ENCODE data around the gene CTTNBP2.

CTTNBP2 gene

DNA sequence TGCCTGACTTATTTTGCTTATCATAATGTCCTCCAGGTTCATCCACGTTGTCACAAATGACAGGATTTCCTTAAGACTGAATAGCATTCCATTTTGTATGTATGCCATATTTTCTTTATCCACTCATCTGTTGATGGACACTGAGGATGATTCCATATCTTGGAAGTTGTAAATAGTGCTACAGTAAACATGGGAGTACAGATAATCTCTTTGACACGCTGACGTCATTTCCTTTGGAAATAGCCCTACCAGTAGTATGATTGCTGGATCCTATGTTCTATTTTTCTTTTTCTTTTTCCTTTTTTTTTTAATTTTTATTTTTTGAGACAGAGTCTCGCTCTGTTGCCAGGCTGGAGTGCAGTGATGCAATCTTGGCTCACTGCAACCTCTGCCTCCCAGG lies 167.6 kb downstream of the CTTNBP2 start:
- Histone ChIP-seq H3K4me2 (ENCODE audit: low read depth, low read length) (no peak overlapping the region), H3K9ac (ENCODE audit: low read length) (no peak overlapping the region), H3K9me3 (replicated peaks; ENCODE audit: insufficient read depth, low read length) (no peaks in the 10 kb centered on the region), H3K27me3 (replicated peaks; ENCODE audit: insufficient read depth, low read length) (no peaks in the 10 kb centered on the region), H3K9me2 (replicated peaks; ENCODE audit: insufficient read depth, low read length) (no peaks in the 10 kb centered on the region), H3K79me2 (ENCODE audit: low read length) (no peaks in the 10 kb centered on the region), H3K4me1 (ENCODE audit: low read length) (0 out of 2 replicates have a peak, but pooled peaks cover 3% of the 10 kb centered on the region), H4K20me1 (ENCODE audit: insufficient read depth, low read length) (no peaks in the 10 kb centered on the region), H3K4me3 (ENCODE audit: low read length) (no peak overlapping the region), H3K36me3 (replicated peaks; ENCODE audit: insufficient read depth, low read length) (no peaks in the 10 kb centered on the region), H2AFZ (ENCODE audit: low read length) (no peak overlapping the region), H3K27ac (ENCODE audit: low read length) (no peak overlapping the region), H3F3A (ENCODE audit: insufficient read depth, low read length) (no peaks in the 10 kb centered on the region)
- TF ChIP-seq, protein P1, sequence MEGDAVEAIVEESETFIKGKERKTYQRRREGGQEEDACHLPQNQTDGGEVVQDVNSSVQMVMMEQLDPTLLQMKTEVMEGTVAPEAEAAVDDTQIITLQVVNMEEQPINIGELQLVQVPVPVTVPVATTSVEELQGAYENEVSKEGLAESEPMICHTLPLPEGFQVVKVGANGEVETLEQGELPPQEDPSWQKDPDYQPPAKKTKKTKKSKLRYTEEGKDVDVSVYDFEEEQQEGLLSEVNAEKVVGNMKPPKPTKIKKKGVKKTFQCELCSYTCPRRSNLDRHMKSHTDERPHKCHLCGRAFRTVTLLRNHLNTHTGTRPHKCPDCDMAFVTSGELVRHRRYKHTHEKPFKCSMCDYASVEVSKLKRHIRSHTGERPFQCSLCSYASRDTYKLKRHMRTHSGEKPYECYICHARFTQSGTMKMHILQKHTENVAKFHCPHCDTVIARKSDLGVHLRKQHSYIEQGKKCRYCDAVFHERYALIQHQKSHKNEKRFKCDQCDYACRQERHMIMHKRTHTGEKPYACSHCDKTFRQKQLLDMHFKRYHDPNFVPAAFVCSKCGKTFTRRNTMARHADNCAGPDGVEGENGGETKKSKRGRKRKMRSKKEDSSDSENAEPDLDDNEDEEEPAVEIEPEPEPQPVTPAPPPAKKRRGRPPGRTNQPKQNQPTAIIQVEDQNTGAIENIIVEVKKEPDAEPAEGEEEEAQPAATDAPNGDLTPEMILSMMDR (IDR thresholded peaks at IDR 0.05; ENCODE audit: low read length) = no peak
- TF ChIP-seq EZH2 (optimal IDR thresholded peaks at IDR 0.05; ENCODE audit: low read depth, low read length) (no peak), EZH2phosphoT487 (IDR thresholded peaks at IDR 0.05; ENCODE audit: low read length) (no peak)
- no peak for DNase-seq

DNA sequence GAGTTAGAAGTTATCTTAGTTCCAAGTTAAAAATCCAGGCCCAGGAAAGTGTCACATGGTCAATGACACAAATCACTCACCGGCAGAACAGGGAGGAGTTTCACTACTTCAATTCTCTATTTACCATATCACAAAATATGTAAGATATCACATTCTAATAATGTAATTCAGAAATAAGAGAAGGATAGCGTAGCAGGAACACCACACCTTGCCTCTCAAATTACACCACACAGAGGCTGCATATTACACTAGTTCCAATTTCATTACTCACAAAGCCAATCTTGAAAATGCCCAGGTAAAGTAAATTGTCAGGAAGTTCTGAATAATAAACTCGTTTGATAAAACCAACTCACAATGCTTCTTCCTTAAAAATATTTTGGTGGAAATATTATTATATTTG lies 169.2 kb downstream of the CTTNBP2 start:
- Histone ChIP-seq H3K4me1 (ENCODE audit: low read length) (0 out of 2 replicates have a peak, but pooled peaks cover 3% of the 10 kb centered on the region), H4K20me1 (ENCODE audit: insufficient read depth, low read length) (no peaks in the 10 kb centered on the region), H2AFZ (ENCODE audit: low read length) (no peak overlapping the region), H3K79me2 (ENCODE audit: low read length) (no peaks in the 10 kb centered on the region), H3K9me3 (replicated peaks; ENCODE audit: insufficient read depth, low read length) (no peaks in the 10 kb centered on the region), H3K27me3 (replicated peaks; ENCODE audit: insufficient read depth, low read length) (no peaks in the 10 kb centered on the region), H3K9ac (ENCODE audit: low read length) (no peak overlapping the region), H3K4me3 (ENCODE audit: low read length) (no peak overlapping the region), H3K4me2 (ENCODE audit: low read depth, low read length) (no peak overlapping the region), H3F3A (ENCODE audit: insufficient read depth, low read length) (no peaks in the 10 kb centered on the region), H3K9me2 (replicated peaks; ENCODE audit: insufficient read depth, low read length) (no peaks in the 10 kb centered on the region), H3K36me3 (replicated peaks; ENCODE audit: insufficient read depth, low read length) (no peaks in the 10 kb centered on the region), H3K27ac (ENCODE audit: low read length) (no peak overlapping the region)
- DNase-seq = no peak
- no peak for TF ChIP-seq EZH2 (optimal IDR thresholded peaks at IDR 0.05; ENCODE audit: low read depth, low read length)
- no peak for TF ChIP-seq EZH2phosphoT487 (IDR thresholded peaks at IDR 0.05; ENCODE audit: low read length)
- TF ChIP-seq, protein P1 (IDR thresholded peaks at IDR 0.05; ENCODE audit: low read length) = no peak

DNA sequence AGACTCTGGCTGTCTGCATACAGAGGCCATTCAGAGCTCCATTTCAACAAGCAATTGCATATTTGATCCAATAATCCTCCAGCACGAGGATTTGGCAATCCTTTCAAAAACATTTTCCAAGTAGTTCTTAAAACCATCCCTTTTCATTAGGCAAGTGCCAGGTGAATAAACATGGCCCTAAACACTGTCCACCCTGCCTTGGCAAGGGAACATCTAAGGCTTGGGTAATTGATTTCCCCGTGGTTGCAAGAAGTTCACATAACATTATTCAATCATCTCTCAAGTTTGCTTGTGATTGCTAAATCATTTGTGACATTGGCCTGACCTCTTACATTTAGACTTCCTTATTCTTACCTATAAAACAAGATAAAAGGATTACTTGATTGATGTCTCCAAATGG lies 175.2 kb downstream of the CTTNBP2 start:
- Histone ChIP-seq H3K4me2 (ENCODE audit: low read depth, low read length) (no peak overlapping the region), H3K27me3 (replicated peaks; ENCODE audit: insufficient read depth, low read length) (no peaks in the 10 kb centered on the region)

More for the DNA sequence above, 175.2 kb downstream of the CTTNBP2 start:
- no peak for DNase-seq
- Histone ChIP-seq H3K36me3 (replicated peaks; ENCODE audit: insufficient read depth, low read length) (no peaks in the 10 kb centered on the region), H2AFZ (ENCODE audit: low read length) (no peak overlapping the region), H3K4me1 (ENCODE audit: low read length) (no peaks in the 10 kb centered on the region), H3K9me2 (replicated peaks; ENCODE audit: insufficient read depth, low read length) (no peaks in the 10 kb centered on the region), H3K4me3 (ENCODE audit: low read length) (no peak overlapping the region), H3K9ac (ENCODE audit: low read length) (no peak overlapping the region), H3K79me2 (ENCODE audit: low read length) (no peaks in the 10 kb centered on the region), H4K20me1 (ENCODE audit: insufficient read depth, low read length) (no peaks in the 10 kb centered on the region), H3K9me3 (replicated peaks; ENCODE audit: insufficient read depth, low read length) (no peaks in the 10 kb centered on the region), H3K27ac (ENCODE audit: low read length) (no peak overlapping the region), H3F3A (ENCODE audit: insufficient read depth, low read length) (no peaks in the 10 kb centered on the region)
- TF ChIP-seq EZH2phosphoT487 (IDR thresholded peaks at IDR 0.05; ENCODE audit: low read length) = no peak
- TF ChIP-seq EZH2 (optimal IDR thresholded peaks at IDR 0.05; ENCODE audit: low read depth, low read length) = no peak
- TF ChIP-seq, protein P1 (IDR thresholded peaks at IDR 0.05; ENCODE audit: low read length) = no peak
